Putamen (tissue), 1 donor: ENCODE data around the gene RSPH4A.
A peak's percentile ranks its signal among the peaks of the same experiment; 100 is the strongest.
"Not testable (repeated sequence)": the region's sequence is repeated elsewhere in the genome, so short reads cannot be mapped to it uniquely, and the experiment has no call there.

Source experiments
- DNase-seq: peaks from one replicate; pipeline ENCODE4 v3.0.0-alpha.2; 2016; ENCODE audit warnings: low spot score

RSPH4A gene

DNA sequence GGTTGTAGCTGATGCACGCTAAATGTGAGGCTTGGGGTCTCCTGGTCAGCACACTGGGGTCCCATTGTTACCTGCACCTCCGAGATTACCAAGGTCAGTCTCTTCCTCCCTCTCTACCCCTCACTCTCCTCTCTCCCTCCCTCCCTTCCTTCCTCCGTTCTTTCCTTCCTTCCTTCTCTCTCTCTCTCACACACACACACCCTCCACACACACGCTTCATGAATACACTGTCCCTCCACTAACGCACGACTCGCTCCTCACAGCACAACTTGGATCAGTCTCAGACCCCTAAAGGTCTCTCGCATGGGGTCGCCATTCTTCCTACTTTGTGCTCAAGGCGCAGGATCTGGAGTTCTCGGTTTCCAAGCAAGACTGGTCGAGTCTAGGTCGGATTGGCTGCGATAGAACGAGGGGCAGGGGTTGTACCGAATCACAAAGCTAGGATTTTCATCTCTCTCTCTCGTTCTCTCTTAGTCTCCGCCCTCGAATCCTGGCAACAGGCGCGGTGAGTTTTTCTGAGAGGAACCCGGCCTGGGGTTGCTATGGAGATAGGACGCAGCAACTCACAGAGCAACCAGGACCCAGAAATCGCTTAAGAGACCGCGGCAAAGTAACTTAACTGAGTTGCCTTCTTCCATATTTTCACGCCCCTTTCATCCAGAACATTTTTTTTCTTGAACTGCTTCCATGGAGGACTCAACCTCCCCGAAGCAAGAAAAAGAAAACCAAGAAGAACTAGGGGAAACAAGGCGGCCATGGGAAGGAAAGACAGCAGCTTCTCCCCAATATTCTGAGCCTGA, at the start of gene RSPH4A:
Gene RSPH4A (plus strand): TSS at position 543 of the 800 bp plus-strand sequence. CDS start 145 bp downstream, at position 688.
- DNase-seq, result peak; percentile 92

DNA sequence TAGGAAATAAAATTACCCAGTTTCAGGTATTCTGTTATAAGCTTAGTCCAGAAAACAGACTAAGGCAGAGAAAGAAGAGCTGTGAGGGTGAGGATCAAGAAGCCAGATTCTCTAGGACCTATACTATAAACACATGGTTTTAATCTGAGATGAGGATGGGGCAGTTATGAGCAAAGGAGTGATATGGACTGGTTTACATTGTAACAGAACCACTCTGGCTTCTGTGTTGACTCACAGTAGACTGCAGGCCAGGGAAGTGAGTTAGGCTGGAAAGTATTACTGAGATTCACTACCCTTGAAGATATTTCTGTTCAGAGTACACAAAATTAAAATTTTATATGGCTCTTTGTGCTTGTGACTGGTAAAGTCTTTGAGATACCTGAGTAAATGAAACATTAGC, 48.2 kb upstream of the RSPH4A start:
- DNase-seq, result no peak

DNA sequence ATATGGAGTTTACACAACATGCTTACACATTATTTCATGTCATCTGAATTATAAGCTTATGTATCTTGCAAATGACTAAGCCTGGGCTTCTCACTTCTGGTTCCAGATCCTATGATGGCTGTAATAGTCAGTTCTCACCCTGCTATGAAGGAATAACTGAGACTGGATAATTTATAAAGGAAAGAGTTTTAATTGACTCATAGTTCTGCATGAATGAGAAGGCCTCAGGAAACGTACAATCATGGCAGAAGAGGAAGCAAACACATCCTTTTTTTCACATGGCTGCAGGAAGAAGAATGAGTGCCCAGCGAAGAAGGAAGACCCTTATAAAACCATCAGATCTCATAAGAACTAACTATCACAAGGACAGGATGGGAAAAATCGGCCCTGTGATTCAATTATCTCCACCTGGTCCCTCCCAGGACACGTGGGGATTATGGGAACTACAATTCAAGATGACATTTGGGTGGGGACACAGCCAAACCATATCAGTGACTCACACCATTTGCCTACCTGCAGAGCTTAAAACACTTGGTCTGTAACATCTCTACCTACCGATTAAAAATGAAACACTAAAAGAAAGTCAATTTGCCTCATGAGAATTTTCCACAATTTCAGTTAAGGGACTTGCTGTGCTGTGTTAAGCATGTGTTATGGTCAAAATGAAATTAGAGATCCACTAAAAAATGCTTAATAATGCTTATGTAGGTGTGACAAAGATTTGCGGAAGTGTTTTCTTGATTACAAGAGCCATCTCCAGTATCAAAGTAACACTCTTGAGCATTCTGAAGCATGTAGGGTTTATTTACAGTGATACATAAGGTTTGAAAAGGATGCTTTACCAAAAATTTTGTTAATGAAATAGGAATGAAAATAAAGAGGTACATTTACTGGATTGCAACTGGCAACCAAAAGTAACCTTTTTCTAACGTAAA, 47.2 kb upstream of the RSPH4A start:
- DNase-seq, result no peak

DNA sequence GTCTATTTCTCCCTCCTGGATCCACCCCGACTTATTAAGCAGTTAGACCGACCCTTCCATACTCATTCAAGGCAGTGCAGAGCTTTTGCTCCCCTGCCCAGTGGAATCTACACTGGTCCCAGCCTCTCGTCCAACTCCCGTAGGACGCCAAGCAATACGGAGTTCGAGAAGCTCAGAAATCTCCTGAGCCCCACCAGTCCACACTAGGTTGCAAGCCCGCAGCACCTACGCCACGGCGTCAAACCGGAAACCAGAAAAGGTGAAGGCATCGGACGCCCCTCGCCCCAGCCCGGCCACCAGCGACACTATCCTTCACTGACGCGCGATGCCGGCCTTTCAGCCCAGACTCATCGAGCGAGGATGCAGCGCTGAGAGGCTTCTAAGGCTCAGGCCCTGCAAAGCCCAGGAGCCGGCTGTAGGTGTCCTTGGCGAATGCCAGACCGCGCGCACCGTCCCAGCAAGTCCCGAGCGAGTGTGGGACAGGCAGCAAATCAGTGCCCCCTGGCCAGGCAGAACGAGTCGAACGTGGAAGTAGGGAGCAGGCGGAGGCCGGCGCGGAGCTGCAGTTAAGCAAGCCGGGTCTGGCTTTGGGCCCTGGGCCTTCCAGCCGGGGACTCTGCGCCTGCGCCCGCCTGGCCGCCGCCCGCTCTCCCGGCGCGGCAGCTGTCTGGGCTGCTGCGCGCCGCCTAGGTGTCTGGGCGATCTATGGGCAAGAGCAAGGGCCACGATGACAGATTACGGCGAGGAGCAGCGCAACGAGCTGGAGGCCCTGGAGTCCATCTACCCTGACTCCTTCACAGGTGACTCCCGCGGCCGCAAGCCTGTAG, 45.2 kb upstream of the RSPH4A start, which contains the start of gene RWDD1:
Gene RWDD1 (plus strand): TSS at position 649 of the 827 bp plus-strand sequence. CDS start 79 bp downstream, at position 728.
- peak; percentile 99 for DNase-seq

DNA sequence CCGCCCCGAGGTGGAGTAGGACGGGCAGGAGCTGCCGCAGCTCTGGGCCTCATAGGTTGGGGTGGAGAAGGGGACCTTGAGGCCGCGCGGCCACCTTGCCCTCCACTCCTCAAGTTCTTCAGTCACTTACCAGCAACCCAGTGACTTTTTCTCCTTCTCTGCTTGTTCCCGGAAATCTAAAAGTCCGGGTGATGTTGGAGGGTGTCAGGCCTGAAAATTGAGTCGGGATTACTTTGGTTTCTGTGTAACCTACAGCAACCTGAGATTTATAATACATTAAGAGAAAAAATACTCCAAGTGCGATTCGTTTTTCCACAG, 44.6 kb upstream of the RSPH4A start:
- DNase-seq, result no peak

DNA sequence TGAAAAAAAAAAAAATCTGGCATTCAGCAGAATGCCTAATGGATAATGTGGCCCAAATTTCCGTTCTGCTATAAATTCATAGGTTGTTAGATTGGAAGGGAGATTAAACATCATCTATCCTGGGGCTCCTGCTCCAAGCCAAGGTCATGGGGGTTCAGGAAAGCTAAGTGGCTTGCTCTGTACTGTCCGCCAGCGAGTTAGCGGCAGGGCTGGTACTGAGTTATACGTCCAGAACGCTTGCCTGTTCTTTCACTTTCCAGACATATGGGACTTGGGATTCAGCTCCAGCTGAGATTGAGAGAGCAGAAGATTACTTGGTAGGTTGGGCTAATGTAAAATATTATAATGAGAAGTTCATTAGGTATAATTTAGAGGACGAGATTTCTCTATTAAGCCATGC, 44.1 kb upstream of the RSPH4A start:
- DNase-seq, result no peak

DNA sequence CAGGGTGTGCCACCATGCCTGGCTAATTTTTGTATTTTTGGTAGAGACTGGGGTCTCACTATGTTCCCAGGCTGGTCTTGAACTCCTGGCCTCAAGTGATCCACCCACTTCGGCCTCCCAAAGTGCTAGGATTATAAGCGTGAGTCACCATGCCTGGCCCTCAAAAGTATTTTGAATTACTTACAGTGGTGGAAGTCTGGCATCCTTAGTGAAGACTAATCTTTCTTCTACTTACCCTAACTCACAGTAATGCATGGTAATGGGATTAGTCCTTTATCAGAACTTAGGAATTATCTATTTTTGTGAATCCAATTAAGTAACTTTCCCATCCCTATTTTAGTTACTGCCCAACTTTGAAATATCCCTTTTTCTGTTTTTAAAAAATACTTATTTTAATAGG, 41.1 kb upstream of the RSPH4A start:
- no peak for DNase-seq

DNA sequence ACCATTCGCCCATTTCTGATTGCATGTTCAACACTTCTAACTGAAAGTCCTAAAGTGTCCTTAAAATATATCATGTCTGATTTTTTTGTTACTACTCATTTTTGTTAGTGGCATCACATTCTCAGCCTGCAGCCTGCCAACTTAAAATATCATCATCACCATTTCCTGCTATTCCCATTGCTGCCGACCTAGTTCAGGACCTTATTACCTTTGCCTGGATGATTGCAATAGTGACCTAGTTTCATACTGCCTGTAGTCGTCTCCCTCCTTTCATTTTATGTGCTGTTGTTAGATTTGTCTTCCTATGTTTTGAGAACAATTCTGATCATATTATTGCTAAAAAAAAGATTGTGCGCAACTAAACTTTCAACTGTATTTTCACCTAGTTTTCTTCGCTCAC, 38.8 kb upstream of the RSPH4A start:
- no peak for DNase-seq

DNA sequence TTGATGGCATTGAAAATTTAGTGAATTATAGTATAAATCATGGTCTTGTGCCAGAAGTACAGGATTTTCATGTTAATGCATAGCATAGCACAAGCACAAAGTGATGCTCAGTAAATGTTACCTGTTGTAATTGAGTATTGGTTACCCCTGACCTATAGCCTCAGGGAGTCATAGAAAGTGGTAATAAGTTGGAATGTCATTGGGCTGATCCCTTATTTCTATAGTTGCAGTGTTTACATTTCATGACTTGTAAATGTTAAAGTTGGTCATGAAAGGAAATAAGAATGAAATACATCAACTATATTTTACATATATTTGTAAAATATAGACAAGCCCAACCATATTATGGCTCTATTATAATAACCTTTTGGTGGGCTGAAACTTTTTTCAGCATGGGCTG, 37.9 kb upstream of the RSPH4A start:
- DNase-seq, result no peak

DNA sequence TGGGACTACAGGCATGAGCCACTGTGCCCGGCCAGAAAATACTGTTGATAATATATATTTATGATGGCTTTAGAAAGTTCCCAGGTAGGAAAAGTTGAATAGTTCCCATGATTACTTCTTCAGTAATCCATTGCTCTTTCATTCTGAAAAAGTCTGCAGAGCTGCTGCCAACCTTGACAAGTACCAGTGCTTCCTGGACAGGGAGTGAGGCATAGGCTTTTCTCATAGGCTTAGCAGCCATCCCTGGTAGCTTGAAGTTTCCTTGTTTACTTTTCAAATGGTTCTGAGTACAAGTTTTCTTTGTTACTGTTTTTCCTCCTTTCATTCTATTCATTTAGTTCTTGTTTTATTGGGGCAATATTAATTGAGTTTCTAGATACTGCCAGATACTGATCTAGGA, 37.1 kb upstream of the RSPH4A start:
- no peak for DNase-seq

DNA sequence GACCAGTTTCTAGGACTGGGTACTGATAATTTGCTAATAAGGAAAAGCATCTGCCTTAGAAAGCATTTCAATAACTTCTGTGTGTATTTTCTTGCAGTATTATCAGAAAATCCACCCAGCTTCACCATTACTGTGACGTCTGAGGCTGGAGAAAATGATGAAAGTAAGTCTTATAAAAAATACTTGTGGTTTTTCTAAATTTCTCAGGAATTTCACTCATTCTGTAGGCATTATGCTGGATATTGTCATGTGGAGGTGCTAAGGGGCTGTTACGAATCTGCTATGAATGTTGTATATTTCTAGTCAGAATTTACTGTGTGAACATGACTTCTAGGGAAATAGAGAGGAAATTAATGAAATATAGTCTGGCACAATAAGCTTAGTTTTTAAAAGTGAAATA, 36.1 kb upstream of the RSPH4A start:
- no peak for DNase-seq

DNA sequence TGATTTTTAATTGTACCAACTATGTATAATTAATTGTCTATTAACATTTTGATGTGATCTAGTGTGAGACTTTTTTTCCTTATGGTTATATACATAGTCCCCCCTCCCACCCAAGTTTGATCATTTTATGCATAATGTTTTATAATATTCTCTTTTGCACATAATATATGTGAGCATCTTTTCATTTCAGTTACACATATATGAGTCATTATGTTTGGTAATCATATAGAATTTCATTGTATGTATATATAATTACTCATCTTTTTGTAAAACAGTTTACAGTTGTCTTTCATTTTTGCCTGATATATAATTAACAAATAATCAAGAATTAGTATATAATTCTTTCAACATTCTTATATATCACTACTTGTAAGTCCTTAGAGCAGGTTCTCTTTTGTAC, 30.0 kb upstream of the RSPH4A start:
- no peak for DNase-seq

DNA sequence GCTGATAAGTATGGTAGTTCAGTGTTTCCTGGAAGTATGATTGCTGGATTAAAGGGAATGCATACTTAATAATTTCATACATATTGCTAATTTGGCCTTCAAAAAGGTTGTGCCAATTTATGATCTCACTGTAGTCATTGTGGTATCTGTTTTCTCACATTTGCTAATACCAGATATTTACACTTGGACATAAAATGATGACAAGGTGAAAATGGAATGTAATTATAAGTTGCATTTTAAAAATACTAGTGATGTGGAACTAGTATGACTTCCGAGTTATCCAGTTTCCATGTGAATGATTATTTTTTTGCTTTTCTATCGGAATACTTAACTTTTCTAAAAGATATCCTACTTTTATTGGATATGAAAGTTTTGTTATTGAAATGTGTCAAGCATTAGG, 29.5 kb upstream of the RSPH4A start:
- no peak for DNase-seq

DNA sequence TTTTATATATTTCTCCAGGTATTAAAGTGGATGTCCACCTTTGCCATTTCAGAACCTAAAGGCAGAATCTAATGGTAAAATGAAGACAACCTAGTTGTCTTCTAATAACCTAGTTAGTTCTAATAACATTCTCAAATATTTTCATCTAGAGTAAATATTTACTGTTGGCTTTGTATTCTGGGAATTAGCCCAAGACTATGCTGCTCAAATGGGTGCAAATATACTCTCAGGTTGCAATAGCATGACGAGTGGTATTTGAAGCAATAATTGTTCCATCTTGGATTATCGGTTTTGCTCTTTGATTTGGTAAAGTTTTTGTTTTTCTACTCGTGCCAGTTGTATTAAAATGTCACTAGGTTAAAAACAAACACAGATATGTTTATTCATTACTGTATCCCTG, 21.0 kb upstream of the RSPH4A start:
- DNase-seq, result no peak

DNA sequence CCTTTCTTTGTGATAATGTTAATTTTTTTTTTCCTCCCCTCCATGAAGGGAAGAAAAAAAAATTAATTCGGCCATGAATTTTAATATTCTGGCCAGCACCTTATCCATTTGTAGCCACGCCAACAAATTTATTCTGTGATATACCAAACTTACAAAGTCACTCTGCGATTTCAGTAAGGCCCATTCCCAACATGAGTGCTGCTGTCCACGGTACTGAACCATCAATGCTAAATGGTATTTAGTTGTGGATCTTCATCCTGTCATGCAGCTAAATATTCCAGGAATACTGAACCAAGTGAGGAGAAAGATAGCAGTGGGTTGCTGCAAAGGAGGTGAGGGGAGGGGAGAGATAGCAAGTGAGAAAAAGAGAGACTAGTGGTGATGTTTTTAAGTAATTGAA, 19.5 kb upstream of the RSPH4A start:
- no peak for DNase-seq

DNA sequence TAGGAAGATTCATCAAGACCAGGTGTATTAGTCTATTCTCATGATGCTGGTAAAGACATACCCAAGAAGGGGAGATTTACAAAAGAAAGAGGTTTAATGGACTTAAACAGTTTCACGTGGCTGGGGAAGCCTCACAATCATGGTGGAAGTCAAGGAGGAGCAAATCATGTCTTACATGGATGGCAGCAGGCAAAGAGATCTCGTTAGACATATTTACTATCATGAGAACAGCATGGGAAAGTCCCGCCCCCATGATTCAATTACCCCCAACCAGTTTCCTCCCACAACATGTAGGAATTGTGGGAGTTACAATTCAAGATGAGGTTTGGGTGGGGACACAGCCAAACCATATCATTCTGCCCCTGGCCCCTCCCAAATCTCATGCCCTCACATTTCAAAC, 12.4 kb upstream of the RSPH4A start:
- not testable (repeated sequence) for DNase-seq

DNA sequence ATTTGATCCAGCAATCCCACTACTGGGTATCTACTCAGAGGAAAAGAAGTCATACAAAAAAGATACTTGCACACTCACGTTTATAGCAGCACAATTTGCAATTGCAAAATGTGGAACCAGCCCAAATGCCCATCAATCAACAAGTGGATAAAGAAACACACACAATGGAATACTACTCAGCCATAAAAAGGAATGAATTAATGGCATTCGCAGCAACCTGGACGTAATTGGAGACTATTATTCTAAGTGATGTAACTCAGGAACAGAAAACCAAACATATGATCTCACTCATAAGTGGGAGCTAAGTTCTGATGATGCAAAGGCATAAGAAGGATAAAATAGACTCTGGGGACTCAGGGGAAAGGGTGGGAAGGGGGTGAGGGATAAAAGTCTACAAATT, 11.4 kb upstream of the RSPH4A start:
- DNase-seq, result not testable (repeated sequence)

DNA sequence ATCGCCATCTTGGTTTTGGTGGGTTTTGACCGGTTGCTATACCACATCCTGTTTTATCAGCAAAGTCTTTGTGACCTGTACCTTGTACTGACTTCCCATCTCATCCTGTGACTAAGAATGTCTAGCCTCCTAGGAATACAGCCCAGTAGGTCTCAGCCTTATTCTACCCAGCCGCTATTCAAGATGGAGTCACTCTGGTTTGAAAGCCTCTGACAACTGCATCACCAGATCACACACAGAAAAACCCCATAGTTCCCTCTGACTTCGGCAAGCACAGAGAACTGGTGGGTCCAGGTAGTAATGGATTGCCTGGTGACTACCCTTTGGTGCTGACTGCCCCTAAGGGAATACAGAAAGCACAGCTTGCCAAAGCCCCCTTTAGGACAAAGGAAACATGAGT, 10.3 kb upstream of the RSPH4A start:
- DNase-seq, result no peak

DNA sequence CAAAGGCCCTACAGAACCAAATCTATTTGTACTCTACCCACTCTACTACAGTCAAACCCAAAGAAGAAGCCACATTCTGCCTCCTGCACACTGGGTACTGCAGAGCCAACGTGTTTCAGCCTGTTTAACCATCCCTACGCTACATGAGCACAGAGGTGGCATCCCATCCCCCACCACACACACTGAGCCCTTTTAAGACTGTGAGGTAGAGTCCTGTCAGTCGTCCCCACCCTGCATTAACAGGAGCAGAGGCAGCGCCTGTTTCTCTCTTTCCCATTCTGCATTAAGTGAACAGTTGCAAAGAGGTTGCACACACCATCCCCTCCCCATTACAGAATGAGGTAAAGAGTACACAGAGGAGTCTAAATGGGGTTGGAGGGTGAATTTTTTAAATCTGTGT, 5.2 kb upstream of the RSPH4A start:
- DNase-seq, result no peak

DNA sequence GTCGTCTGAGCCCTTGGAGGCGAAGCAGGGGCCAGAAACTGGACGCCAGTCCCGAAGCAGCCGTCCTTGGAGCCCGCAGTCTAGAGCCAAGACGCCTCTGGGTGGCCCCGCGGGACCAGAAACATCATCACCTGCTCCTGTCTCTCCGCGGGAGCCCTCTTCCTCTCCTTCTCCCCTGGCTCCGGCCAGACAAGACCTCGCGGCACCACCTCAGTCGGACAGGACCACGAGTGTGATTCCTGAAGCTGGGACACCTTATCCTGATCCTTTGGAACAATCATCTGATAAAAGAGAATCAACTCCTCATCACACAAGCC, 416 bp downstream of the RSPH4A start:
- no peak for DNase-seq

DNA sequence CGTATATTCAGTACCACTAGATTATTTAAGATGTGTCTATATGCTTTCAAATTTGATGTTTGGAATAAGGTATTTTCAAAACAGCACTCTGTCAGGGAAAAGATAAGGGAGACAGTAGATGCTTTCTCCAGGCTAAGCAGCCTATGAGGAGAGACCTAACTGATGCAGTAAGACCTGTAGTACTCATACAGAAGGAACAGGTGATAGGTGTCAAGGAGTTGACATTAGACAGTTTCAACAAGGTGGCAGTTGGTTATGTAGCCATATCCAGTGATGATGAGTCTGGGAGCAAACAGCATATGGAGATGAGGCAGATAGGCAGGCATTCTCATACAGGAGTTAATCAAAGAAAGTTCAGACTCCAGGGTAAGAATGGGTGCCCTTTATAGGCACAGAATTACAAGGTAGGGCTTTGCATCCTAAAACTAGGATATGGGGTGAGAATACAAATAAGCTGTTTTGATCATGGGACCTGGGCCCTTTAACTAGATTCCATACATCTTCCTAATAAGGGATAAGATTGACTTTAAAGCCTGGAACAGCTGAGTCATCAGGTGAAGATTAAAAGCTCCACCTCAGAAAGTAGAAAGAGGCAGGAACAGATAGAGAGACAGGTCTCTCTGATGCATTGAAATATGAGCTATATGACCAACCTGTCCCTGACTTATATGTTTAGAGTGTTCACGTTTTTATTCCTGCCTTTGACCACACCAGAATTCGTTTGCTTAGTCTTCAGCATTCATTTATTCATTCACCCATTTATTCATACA, 7.9 kb downstream of the RSPH4A start:
- no peak for DNase-seq

DNA sequence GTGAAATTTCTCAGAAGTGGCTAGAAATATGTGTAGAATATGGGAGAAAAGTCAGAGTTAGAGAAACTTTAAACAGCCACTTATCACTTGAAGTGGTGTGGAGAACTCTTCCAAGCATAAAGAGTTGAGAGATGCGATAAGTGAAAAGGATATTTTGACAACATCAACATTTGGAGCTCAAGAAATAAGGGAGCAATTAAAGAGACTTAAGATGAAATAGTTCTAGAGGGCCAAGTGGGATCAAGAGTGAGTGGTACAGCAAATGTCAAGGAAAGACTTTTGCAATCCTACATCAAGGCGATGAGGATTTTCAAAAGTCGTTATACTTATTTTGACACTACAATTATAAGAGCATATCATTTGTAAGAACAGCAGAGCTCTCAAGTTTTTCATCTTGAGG, 9.6 kb downstream of the RSPH4A start:
- DNase-seq, result no peak
